Liver (tissue), 3 donors: ENCODE measurements around the gene TEX44.

ENCODE experiments used
- CTCF ChIP-seq: fragments of 150-350 bp; IDR thresholded peaks from 2 replicates; pipeline ENCODE4 v1.5.1; 2017; ENCODE audit warnings: improper control_type of control experiment, low read depth, low read length; ENCODE audit not compliant: missing input control
- EGR1 ChIP-seq, 2 donors: IDR thresholded peaks; 2 replicates each; pipeline ENCODE4 v1.6.1; 2016 to 2018; ENCODE audit warnings: antibody characterized with exemption in 2 of 2, low read depth in 2 of 2
- HNF4A ChIP-seq, 2 donors: conservative IDR thresholded peaks; 2 replicates each; pipeline ENCODE4 v1.6.1; 2016; ENCODE audit warnings: antibody characterized with exemption in 2 of 2, mild to moderate bottlenecking in 2 of 2
- RAD21 ChIP-seq, 2 donors: IDR thresholded peaks; 2 replicates each; pipeline ENCODE4 v1.6.1; 2016; ENCODE audit warnings: antibody characterized with exemption in 2 of 2, mild to moderate bottlenecking in 2 of 2
- ZBTB33 ChIP-seq: IDR thresholded peaks from 2 replicates; pipeline ENCODE4 v1.6.1; 2016; ENCODE audit warnings: antibody characterized with exemption
- donor health status: healthy.
- donor health status: healthy.

- no peak for TF ChIP-seq CTCF
- TF ChIP-seq RAD21 (IDR thresholded peaks at IDR 0.05), result no peak
- no peak for TF ChIP-seq ZBTB33
- no peak for TF ChIP-seq HNF4A (conservative IDR thresholded peaks at IDR 0.05)
- TF ChIP-seq EGR1 (IDR thresholded peaks at IDR 0.05; ENCODE audit: low read depth in 2 of 2), result no peak
These were observed 23.8 kb upstream of the TEX44 start for GRCh38 chr2:231568785-231569435.
